CD4-positive, alpha-beta T cell treated with Interleukin-12 subunit alpha and Interleukin-12 subunit beta, for 1 hour (primary cell): Measurements from ENCODE around the gene DGKI.

Source experiments
- DNase-seq: peaks from one replicate; pipeline ENCODE4 v3.0.0-alpha.2; 2020

Gene DGKI

GRCh38 chr7:137682596-137682995 is 164.2 kb downstream of the DGKI start:
- DNase-seq = no peak

GRCh38 chr7:137681657-137682562 is 164.9 kb downstream of the DGKI start:
- DNase-seq = no peak

- no peak for DNase-seq
These were observed 172.0 kb downstream of the DGKI start for GRCh38 chr7:137674551-137675409.

- no peak for DNase-seq
These were observed 172.7 kb downstream of the DGKI start for GRCh38 chr7:137674048-137674447.

GRCh38 chr7:137671920-137672319 is 174.9 kb downstream of the DGKI start:
- DNase-seq = no peak

GRCh38 chr7:137670222-137671064 is 176.3 kb downstream of the DGKI start:
- no peak for DNase-seq

GRCh38 chr7:137669706-137670105 is 177.1 kb downstream of the DGKI start:
- DNase-seq = no peak

- no peak for DNase-seq
These were observed 178.4 kb downstream of the DGKI start for GRCh38 chr7:137668404-137668803.

- DNase-seq = no peak
These were observed 179.0 kb downstream of the DGKI start for GRCh38 chr7:137667633-137668387.

- no peak for DNase-seq
These were observed 181.9 kb downstream of the DGKI start for GRCh38 chr7:137664846-137665245.

GRCh38 chr7:137661634-137662033 is 185.1 kb downstream of the DGKI start:
- DNase-seq = no peak

GRCh38 chr7:137658190-137658900 is 188.4 kb downstream of the DGKI start:
- DNase-seq = no peak

- no peak for DNase-seq
These were observed 189.1 kb downstream of the DGKI start for GRCh38 chr7:137657476-137658189.

GRCh38 chr7:137656850-137657232 is 189.9 kb downstream of the DGKI start:
- DNase-seq = no peak

- DNase-seq = peak; percentile 48
These were observed 190.4 kb downstream of the DGKI start for GRCh38 chr7:137656227-137656849.

- no peak for DNase-seq
These were observed 191.0 kb downstream of the DGKI start for GRCh38 chr7:137655804-137656203.

- no peak for DNase-seq
These were observed 194.1 kb downstream of the DGKI start for GRCh38 chr7:137652721-137653120.

GRCh38 chr7:137647905-137648565 is 198.7 kb downstream of the DGKI start:
- no peak for DNase-seq

- no peak for DNase-seq
These were observed 204.3 kb downstream of the DGKI start for GRCh38 chr7:137642472-137642871.

- no peak for DNase-seq
These were observed 204.7 kb downstream of the DGKI start for GRCh38 chr7:137642031-137642430.
